EL (cell line): ENCODE measurements around the gene ARHGAP42.

Source experiments
- DNase-seq: peaks from one replicate; pipeline ENCODE4 v3.0.0-alpha.2; 2016

ARHGAP42 gene

DNA sequence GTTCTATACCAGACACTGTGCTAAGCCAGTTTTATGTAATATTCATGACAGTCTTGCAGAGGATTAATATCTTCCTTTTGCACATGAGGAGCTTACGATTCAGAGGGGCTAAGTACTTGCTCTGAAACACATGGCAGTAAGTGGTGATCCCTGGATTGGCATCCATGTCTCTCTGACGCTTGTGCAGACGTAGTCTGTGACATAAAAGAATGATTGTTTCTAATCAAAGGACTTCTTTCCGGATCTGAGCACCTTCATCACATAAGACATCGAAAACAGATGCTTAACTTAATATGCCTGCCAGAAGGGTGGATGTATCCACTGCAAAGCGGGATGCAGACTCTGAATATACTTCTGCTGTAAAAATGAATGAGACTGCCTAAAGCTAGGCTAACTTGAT lies 74.8 kb downstream of the ARHGAP42 start:
- DNase-seq, result no peak

GRCh38 chr11:100766764-100767163 lies 79.7 kb downstream of the ARHGAP42 start:
- no peak for DNase-seq

GRCh38 chr11:100769165-100769564 lies 82.1 kb downstream of the ARHGAP42 start:
- DNase-seq, result no peak

DNA sequence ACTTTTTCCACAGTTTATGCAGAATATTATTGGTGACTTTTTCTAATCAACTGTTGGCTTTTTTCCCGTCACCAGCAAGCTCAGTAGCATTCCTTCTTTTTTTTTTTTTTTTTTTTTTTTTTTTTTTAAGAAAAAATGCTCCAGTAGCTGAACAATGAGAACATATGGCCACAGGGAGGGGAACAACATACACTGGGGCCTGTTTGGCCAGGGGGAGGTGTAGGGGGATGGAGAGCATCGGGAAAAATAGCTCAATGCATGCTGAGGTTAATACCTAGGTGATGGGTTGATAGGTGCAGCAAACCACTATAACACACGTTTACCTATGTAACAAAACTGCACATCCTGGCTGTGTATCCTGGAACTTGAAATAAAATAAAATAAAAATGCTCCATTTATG lies 82.5 kb downstream of the ARHGAP42 start:
- no peak for DNase-seq

DNA sequence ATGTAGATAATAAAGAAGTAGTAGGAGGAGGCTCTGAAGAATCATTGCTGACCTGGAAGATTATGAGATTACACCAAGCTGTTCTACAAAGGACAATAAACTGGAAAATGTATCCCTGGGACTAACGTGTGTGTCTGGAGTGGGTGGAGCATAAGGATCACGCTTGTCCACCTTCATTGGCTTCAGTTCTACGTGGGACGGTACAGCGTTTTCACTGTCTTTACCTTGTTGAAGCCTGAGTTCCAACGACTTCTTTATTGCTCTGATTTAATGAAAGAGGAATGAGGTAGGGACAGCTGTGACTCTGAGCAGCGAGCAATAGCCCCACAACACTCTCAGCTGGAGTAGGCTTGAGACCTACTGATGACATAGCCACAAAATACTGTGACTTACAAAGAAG lies 87.0 kb downstream of the ARHGAP42 start:
- DNase-seq, result no peak

DNA sequence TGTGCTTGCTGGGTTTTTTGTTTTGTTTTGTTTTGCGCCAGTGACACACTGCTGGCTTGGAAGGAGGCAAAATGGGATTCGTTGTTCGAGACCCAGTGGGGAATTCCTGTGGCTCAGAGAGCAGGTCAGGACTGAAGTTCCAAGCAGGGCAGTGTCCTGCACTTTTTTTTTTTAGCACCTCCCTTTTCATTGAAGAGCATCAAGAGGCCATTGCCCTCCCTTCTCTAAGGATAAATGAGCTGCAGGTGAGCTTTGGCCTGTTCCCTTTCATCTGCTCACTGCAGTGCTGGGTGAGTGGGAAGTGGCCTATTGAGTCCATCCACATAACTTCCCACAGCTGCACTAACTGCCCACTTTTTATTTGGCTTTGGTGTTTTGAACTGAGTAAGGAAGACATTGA lies 87.8 kb downstream of the ARHGAP42 start:
- DNase-seq, result no peak

DNA sequence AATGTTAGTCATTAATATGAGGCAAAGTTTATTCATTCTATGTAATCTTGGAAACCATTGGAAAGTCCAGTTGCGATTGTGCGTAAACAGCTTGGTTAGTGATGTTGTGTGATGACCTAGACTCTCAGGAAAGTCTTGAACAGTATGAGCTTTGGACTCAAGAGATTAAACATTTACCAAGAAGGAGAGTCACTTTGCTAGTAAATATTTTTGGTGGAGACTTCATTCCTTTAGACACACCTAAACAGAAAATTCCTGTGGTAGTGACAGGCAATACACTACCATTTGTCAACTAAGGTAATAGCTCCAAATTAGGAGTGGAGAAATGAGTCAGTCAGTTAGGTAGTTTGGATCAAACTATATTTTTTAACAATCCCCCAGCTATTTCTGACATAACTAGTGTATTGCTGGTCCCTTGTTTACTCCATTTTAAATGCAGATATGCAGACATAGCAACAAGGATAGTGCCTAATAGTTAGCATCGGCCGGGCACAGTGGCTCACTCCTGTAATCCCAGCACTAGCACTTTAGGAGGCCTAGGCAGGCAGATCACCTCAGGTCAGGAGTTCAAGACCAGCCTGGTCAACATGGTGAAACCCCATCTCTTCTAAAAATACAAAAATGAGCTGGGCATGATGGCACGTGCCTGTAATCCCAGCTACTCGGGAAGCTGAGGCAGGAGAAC lies 89.3 kb downstream of the ARHGAP42 start:
- no peak for DNase-seq

DNA sequence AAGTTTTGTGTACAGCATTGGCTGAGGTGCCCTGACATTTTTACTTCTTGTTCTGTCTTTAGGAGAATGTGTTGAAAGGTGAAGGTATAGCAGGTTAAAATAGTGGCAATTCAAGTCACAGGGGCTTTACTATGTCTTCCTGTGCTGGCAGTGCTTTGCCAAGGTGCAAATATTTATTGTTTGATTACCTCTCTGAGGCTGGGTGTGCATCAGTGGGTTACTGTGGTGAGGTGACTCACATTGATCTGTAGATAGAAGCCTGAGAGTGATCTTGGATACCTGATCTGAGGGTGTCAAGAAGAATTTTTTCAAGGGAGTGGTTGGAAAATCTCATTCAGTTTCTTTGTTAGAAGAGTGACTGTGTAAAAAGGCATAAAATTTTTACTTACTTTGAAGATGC lies 90.0 kb downstream of the ARHGAP42 start:
- no peak for DNase-seq

GRCh38 chr11:100777736-100778135 lies 90.6 kb downstream of the ARHGAP42 start:
- no peak for DNase-seq

- DNase-seq, result no peak
Observed at GRCh38 chr11:100778166-100778785, 91.2 kb downstream of the ARHGAP42 start.

DNA sequence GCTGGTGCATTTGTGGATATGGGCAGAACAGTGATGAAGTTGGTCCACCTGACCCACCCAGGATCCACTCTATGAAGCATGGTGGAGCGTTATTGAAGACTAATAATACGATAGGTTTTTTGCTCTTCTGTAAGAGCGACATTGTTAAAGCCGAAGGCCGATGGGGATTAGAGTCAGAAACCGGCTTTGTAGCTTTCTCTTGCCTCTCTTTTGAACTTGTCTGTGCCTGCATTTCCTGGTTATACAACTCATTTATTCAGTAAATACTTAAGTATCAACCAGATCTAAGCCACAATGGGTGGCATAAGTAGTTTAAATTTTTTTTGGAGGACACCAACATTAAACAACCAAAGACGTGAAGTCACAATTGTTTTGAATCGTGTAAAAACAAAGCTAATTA lies 93.4 kb downstream of the ARHGAP42 start:
- DNase-seq, result no peak

DNA sequence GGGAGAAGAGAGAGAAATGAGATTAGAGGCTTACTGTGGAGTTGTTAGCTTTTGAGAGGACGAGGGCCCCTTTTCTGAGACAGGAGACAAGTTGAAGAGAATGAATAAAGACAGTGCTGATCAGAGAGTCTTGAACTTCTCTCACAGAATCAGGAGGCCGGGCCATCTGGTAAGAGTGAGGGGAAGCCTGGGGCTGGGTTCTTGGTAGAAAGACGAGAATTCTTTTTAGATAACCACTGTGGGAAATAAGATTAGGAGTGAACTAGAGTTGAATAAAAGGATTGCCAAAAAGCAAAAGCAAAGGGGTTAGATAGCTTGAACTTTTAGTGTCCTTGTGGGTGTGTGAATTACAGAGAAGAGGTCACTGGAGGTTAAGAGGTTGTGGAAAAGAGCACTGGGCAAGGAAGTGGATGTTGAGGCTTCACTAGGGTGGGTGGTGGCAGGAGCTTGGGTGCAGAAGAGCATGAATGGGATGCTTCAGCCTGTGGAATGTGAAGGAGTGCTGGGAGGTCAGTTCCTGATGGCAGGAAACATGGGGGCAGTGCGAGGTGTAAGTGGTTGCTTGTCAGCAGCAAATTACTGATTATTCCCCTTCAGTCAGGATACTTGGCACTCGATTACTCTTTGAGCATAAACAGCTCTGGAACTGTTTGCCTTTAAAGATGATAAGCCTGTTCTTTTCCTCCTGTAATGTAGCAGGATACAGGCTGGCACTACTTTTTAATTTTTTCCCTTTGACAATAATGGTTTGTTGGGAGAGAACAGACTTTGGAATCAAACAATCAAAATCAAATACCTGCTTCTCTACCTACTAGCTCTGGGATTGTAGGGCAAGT lies 98.3 kb downstream of the ARHGAP42 start:
- no peak for DNase-seq

GRCh38 chr11:100788561-100789295 lies 101.6 kb downstream of the ARHGAP42 start:
- no peak for DNase-seq

DNA sequence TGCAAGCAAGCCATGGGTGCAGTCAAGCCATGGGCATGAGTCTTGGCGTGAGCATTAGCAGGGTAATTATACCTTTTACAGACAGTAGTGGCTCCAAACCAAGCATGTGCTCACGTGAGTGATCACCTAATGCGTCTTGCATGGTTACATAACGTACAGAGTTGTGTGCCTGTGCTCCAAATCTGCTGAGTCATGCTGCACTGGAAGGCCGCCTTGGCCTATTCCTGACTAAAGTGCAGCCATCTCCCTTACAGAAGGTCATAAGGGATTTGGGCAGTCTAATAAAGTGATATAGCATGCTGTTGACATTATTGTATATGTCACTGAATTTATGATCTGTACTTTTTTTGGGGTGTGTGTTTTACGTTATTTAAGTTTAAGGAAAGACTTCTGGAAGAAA lies 102.4 kb downstream of the ARHGAP42 start:
- DNase-seq, result no peak

DNA sequence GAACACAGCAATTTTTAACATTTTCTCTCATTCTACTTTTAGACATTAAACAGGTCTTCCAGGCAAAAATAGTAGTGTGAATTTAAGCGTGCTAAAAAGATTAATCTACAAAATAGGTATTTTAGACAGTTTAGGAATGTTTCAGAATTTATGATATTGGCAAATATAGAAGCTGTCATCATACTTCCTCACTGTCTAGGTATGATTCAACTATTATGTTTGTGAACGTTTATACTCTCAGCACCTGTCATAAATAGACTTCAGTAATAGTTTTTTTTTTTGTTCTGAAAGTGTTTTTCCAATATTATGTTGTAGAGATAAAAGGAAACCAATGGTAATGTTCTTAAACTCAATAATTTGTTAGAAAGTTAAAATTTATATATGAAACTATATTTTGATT lies 103.0 kb downstream of the ARHGAP42 start:
- no peak for DNase-seq

- no peak for DNase-seq
Observed at GRCh38 chr11:100791103-100791502, 104.0 kb downstream of the ARHGAP42 start.

DNA sequence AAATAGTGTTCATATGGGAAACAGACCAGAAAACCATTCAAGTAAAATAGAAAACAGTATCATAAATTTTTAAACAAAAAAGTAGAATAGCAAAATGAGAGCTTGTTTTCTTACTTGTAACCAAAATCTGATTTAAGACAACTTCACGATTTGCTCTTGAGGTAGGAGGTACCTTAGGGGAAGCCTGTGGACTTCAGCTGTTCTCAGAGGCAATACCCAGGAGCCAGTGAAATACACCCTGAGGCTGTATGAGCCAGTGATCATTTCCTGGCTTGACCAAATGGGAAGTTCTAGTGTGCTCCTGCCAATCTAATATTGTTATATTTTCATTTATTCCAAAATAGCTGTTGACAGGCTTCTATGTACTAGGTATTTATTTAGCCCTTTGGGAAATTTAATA lies 104.8 kb downstream of the ARHGAP42 start:
- peak; percentile 53 for DNase-seq

DNA sequence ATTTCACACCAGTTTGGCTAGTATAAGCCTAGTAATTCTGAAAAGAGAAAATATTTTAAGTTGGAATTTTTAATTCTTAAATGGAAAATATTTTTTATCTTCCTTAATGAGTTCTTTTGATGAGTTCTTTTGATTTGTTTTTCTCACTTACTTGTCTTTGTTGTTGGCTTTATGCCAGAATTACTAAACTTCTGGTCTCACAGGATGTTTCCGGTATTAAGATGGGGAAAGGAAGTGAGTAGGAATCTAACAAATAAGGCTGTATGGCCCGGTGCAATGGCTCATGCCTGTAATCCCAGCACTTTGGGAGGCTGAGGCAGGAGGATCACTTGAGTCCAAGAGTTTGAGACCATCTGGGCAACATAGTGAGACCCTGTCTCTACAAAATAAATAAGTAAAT lies 106.4 kb downstream of the ARHGAP42 start:
- DNase-seq, result no peak

DNA sequence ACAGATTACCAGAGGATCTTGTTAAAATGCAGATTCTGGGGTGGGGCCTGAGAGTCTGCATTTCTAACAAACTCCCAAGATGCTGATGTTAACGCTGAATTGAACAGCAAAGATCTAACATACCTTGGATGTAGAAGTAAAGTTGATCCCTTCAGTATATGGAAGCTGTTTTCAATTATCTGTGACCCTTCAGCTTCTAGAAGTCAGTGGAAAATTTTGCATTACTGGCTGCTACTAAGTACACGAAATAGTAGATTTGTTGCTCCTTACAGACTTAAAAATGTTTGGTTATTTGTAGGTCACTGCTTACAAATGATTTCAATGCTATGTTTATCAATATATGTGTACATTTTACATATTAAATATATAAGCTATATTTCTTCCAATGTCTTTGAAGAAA lies 107.4 kb downstream of the ARHGAP42 start:
- no peak for DNase-seq

GRCh38 chr11:100799445-100799844 lies 112.4 kb downstream of the ARHGAP42 start:
- no peak for DNase-seq

DNA sequence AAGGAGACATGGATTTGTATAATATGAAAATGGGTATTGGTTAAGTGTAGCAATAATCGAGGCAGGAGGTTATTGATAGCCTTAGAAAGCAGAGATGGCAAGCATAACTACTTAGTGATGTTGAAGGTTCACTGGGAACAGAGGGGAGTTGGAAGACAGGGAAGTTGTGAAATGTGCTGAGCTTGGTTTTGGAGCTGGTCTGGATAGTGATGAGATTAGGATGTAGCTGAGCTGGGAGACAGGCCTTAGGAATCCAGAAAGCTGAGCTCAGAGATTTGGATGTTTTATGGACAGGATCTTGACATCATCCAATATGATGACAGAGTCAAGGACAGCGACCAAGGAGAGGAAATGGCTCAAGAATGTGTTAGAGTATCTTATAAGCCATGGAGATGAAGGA lies 113.1 kb downstream of the ARHGAP42 start:
- DNase-seq, result no peak

- DNase-seq, result no peak
Observed at GRCh38 chr11:100801225-100801999, 114.3 kb downstream of the ARHGAP42 start.
